SIG-M5 (cell line): ENCODE results near the gene POMGNT1.
"Not testable (repeated sequence)": the region's sequence is repeated elsewhere in the genome, so short reads cannot be mapped to it uniquely, and the experiment has no call there.

ENCODE experiments used
- DNase-seq: peaks from one replicate; lab custom pipeline; 2025; lab: John Stamatoyannopoulos, UW

POMGNT1 gene

DNA sequence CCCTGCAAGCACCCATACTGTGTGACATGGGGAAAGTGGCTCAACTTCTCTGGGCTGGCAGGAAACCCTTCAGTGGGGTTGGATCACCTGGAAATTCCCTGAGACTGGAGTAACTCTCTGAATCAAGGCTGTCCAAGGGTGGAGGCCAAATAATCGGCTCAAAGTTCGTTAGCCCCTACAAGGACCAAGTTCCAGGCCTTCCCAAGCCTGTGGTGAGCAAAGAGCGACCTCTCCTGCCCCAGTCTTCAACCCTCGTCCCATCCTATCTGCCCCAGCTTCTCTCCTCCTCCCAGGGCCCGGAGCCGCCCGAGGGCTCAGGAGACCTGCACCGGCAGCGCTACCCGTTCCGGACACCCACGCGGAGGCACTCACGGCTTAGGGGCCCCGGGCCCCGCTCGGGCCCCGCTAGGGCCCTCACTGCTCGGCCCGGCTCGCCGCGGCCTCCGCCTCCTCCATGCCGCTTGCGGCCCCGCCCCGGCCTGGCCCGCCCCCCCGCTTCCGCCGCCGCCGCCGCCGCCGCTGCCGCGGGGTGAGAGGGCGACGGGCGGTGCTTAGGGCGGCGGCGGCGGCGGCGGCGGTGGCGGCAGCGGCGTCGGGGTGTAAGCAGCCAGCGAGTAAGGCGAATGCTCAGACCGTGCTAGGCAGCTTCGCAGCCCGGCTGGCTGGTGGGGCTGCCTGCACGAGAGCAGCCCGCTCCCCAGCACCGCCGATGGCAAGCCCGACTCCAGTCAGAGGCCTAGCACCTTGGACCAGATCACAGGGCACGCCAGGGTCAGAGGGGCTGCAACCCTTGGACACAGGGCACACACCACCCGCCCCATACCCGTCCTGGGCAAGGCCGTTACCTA lies at the start of gene POMGNT1:
POMGNT1 (minus strand) TSS at position 471 of the 848 bp plus-strand sequence. CDS start 613 bp downstream, outside the sequence.
- DNase-seq: no peak

DNA sequence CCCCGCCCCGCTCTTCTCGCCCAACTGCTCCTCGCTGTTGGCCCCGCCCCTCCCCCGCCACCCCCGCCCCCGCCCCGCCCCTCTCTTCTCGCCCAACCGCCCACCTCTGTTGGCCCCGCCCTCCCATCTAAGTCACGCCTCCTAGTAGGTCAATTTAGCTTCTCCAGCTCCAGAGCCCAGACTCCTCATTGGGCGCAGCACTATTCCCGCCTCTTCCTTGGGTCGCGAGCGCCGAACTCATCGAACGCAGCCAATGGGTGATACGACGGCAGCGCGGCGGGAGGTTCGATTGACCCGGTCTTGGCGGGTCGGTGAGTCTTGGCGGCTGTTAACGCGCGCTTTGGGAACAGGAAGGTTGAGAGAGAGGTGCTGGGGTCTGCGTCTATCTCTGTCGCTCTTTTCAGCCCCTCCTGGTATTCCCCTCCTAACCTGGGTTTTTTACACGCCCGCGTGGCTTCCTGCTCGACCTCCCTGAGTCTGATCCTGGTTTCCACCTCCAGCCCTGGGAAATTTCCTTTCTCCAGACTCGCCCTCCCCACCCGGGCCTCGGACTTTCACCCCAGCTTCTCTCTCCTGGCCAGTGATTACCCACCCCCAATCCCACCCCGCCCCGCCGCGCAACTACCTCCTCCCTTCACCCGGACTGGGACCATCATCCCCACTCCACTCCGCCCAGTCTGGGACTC lies 49.3 kb upstream of the POMGNT1 start, which contains the start of gene RAD54L:
RAD54L (plus strand) TSS at position 328 of the 686 bp plus-strand sequence. CDS start 643 bp downstream, outside the sequence.
- DNase-seq: peak; percentile 94

DNA sequence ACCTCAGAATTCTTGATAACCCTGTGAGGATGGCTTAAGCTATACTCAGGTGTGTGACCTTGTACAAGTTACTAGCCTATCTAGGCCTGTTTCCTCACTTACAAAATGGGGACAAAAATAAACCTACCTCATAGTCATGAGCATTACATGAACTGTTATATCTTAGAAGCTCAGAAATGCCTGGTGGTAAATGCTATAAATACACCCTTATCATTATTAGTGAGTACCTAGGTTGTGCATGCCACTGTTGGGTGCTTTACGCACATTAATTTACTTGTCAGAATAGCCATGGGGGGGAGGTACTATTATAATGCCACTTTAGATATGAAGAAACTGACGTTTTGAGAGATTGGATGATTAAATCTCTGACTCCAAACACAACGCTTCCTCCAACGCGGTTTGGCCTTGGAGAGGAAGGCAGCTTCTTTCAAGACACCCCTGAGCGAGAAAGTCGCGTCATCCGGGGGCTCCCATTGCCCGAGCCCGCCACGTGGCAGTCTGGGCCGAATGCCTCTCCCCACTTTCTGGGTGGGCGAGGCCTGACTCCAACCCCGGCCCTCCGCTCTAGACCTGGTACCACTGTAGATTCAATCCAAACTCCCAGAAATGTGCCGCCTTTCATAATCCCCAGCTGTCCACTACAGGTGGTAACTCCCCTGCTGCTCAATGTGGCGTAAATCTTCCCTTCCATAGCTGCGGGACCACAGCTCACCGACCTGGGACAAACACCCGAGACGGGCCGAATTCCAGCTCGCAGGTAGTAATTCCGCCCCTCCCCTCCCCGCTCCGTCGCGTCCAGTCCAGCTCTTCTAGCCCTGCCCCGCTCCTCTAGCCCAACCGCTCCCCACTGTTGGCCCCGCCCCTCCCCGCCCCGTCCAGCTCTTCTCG lies 48.6 kb upstream of the POMGNT1 start:
- DNase-seq: no peak

DNA sequence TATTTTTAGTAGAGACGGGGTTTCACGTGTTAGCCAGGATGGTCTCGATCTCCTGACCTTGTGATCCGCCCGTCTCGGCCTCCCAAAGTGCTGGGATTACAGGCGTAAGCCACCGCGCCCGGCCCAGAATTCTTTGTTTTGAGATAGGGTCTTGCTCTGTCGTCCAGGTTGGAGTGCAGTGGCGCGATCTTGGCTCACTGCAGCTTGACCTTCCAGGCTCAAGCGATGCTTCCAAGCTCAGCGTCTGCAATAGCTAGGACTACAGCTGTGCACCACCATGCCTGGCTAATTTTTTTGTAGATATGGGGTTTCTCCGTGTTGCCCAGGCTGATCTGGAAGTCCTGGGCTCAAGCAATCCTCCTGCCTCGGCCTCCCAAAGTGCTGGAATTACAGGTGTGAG lies 47.9 kb upstream of the POMGNT1 start:
- DNase-seq: not testable (repeated sequence)

DNA sequence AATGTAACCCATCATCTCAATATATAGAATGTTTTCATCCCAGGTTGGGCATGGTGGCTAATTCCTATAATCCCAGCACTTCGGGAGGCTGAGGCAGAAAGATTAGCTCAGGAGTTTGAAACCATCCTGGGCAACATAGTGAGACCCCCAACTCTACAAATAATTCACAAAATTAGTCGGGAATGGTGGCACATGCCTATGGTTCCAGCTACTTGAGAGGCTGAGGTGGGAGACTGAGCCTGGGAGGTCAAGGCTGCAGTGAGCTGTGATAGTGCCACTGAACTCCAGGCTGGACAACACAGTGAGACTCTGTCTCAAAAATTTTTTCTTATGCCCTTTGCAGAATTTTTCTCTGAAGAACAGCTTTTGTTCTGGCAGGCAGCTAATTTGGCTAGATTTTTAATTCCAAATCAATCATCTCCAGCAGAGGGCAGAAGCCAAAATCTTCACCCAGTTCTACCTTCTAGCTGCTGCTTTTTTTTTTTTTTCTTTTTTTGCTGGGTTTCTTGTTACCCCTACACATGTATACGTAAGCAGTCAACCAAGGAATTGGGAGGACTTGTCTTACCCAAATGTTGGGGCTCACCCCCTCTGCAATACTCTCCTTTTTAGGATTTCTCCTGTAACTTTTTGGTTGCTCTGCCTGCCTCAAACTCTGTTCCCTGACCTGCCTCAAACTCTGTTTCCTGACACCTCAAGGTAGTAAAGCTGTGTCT lies 46.6 kb upstream of the POMGNT1 start:
- DNase-seq: no peak

DNA sequence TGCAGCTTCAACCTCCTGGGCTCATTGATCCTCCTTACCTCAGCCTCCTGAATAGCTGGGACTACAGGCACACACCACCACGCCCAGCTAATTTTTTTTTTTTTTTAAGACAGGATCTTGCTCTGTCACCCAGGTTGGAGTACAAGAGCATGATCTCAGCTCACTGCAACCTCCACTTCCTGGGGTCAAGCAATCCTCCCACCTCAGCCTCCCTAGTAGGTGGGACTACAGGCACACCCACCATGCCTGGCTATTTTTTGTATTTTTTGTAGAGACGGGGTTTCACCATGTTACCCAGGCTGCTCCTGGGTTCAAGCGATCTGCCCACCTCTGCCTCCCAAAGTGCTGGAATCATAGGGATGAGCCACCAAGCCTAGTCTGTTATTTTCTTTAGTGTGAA lies 45.6 kb upstream of the POMGNT1 start:
- not testable (repeated sequence) for DNase-seq

DNA sequence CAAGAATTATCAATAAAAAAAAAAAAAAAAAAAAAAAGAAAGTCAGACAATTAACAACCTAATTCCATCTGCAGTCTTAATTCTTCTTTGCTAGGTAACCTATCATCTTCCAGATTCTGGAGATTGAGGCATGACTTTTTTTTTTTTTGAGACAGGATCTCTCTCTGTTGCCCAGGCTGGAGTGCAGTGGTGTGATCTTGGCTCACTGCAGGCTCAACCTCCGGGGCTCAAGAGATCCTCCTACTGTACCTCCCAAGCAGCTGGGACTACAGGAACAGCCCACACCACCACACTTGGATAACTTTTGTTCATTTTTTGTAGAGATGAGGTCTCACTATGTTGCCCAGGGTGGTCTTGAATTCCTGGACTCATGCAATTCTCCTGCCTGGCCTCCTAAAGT lies 44.7 kb upstream of the POMGNT1 start:
- DNase-seq: no peak

DNA sequence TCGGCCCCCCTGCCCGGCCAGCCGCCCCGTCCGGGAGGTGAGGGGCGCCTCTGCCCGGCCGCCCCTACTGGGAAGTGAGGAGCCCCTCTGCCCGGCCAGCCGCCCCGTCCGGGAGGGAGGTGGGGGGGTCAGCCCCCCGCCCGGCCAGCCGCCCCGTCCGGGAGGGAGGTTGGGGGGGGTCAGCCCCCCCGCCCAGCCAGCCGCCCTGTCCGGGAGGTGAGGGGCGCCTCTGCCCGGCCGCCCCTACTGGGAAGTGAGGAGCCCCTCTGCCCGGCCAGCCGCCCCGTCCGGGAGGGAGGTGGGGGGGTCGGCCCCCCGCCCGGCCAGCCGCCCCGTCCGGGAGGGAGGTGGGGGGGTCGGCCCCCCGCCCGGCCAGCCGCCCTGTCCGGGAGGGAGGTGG lies 43.5 kb upstream of the POMGNT1 start:
- DNase-seq: not testable (repeated sequence)

DNA sequence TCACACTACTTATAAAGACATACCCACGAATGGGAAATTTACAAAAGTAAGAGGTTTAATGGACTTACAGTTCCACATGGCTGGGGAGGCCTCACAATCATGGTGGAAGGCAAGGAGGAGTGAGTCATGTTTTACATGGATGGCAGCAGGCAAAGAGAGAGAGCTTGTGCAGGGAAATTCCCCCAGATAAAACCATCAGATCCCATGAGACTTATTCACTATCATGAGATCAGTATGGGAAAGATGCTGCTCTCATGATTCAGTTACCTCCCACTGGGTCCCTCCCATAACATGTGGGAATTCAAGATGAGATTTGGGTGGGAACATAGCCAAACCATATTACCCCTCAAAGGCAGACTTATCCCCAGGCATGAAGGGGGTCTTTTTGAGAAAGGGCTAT lies 40.6 kb upstream of the POMGNT1 start:
- DNase-seq: not testable (repeated sequence)

DNA sequence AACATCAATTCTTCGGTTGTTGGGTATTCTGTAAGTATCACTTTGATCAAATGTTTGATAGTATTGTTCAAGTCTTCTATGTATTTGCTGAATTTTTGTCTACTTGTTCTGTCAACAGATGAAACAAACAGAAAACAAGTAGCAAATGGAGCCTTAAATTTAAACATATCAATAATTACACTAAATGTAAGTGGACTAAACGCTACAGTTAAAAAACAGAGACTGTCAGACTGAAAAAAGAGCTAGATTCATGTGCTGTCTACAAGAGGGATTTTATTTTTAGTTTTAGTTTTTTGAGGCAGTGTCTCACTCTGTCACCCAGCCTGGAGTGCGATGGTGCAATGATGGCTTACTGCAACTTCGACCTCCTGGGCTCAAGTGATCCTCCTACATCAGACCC lies 38.6 kb upstream of the POMGNT1 start:
- DNase-seq: no peak

DNA sequence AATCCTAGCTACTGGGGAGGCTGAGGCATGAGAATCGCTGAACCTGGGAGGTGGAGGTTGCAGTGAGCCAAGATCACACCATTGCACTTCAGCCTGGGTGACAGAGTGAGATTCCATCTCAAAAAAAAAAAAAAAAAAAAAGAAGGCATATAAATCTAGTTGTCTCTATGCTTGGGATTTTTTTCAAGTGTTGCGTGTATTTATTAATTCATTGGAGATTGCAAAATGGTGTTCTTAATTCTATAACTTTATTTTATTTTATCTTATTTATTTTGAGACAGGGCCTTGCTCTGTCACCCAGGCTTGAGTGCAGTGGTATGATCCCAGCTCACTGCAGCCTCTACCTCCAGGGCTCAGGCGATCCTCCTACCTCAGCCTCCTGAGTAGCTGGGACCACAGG lies 33.0 kb upstream of the POMGNT1 start:
- DNase-seq: not testable (repeated sequence)

DNA sequence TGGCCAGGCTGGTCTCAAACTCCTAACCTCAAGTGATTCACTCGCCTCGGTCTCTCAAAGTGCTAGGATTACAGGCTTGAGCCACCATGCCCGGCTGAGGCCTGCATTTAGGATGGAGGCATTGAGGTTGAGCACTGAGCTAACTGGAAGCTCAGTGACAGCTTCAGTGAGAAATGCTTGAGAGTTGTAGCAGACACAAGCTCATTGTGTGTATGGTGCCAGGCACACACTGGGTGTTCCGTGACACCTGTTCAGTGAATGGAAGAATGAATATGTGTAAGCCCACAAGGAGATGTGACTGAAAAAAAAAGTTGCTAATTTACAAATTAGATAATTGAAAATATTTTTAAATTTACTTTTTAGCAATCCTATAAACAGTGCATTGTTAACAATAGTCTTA lies 26.7 kb upstream of the POMGNT1 start:
- no peak for DNase-seq

DNA sequence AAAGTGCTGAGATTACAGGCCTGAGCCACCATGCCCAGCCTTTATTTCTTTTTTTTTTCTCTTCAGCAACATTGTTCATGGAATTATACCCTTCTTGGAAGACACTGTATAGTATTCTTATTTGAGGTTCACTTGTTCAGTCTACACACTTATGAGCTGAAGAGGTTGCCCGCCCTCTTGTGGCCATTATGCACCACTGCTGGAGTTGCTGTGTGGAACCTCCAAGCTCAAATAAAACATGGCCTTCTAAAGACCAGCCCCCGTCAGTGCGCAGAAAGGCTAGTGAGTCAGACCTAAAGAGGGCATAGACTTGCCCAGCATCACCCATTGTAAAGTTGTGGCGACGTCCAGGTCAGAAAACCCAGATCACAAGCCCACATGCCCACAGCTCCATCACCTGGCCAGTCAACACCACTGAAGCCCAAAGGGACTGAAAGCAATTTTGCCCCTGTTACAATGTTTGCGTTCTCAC lies 25.3 kb upstream of the POMGNT1 start:
- DNase-seq: no peak

DNA sequence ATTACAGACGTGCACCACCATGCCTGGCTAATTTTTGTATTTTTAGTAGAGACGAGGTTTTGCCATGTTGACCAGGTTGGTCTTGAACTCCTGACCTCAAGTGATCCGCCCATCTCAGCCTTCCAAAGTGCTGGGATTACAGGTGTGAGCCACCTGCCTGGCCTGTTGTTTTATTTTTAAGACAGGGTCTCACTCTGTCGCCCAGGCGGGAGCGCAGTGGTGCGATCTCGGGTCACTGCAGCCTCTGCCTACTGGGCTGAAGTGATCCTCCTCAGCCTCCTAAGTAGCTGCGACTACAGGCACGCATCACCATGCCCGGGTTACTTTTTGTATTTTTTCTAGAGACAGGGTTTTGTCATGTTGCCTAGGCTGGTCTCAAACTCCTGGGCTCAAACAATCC lies 24.8 kb upstream of the POMGNT1 start:
- not testable (repeated sequence) for DNase-seq

DNA sequence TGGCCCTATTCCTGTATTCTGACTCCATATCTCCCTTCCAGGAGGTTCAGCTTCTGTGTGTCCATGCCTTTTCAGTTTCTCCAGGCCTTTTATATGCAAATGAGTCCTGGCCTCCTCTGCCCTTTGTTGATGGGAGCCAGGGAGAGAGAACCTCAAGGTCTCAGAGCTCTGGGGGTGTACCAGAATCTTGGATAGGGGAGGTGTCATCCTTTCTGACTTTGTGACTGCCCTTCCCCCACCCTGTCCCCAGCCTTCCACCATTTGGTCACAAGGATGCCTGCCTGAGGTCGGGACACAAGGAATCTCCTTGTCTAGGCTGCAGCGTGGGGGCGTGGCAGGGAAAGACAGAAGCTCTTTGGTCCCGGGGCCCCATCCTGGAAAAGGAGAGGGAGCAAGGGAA lies 23.5 kb upstream of the POMGNT1 start:
- DNase-seq: no peak

DNA sequence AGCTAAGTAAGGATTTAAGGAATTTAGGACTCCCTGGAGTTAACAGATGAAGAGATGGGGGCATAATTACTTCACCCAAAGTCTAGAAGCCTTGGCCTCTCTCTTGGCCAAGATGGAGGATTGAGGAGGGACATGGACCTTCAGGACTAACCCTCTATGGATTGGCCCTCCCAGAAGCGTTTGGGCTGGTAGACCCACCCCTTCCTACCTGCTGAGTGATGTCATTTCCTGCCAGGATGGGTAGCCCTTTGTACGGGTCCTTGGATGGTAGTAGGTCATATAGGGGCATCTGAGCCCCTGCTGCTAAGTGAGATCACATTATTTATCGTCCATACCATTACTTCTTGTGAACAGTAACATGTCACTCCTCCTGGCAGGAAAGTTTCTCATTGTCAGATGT lies 22.6 kb upstream of the POMGNT1 start:
- no peak for DNase-seq

DNA sequence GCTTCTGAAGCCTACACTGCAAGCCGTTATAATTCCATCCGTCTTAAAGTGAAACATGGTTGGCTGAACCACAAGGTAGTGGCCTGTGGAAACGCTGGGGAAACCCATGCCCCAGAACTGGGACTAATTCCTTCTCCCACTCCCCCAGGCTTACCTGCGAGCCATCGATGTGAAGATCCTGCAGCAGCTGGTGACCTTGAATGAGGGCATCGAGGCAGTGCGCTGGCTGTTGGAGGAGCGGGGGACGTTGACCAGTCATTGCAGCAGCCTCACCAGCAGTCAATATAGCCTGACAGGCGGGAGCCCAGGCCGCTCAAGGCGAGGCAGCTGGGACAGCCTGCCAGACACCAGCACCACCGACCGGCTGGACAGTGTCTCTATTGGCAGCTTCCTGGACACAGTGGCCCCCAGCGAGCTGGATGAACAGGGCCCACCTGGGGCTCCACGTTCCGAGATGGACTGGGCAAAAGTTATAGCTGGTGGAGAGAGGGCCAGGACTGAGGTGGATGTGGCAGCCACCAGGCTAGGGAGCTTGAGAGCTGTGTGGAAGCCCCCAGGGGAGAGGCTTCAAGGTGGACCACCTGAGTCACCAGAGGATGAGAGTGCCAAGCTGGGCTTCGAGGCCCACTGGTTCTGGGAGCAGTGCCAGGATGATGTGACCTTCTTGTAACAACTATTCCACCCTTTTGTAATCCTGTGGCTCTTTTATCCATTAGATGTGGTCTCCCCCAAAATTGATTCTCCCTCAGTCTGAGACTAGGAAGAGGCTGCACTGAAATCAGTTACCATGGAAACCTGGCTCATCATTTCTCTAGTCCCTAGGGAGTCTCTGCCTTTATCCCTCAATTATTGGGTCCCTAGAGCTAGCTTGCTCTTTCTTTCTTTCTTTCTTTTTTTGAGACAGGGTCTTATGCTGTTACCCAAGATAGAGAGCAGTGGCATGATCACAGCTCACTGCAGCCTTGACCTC lies 21.6 kb upstream of the POMGNT1 start:
- no peak for DNase-seq

DNA sequence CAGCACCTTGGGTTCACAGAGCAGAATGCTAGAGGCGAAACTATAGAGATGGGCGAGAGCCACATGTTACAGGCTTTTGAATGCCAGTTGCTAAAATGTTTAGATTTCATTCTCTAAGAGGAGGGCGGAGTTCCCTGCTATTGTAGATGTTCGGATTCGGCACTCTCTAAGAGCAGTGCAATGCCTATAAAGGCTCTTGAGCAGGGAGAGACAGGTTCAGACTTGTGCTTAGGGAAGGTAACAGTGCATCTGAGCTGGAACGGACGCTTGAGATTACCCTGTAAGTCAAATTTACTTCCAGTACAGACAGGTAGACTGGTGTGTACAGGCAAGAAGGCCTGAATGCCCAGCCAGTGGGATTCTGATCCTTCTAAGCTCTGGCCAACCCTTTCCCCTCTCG lies 20.2 kb upstream of the POMGNT1 start:
- DNase-seq: no peak

DNA sequence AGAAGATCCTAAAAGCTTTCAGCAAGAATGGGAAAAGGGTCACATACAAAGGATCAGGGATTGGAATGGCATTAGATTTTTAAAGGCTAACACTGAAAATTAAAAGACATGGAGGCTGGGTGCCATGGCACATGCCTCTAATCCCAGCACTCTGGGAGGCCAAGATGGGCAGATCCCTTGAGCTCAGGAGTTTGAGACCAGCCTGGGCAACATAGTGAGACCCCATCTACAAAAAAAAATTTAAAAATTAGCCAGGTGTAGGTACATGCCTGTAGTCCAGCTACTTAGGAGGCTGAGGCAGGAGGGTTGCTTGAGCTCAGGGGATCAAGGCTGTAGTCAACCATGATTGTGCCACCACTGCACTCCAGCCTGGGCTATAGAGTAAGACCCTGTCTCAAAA lies 17.3 kb upstream of the POMGNT1 start:
- DNase-seq: no peak

DNA sequence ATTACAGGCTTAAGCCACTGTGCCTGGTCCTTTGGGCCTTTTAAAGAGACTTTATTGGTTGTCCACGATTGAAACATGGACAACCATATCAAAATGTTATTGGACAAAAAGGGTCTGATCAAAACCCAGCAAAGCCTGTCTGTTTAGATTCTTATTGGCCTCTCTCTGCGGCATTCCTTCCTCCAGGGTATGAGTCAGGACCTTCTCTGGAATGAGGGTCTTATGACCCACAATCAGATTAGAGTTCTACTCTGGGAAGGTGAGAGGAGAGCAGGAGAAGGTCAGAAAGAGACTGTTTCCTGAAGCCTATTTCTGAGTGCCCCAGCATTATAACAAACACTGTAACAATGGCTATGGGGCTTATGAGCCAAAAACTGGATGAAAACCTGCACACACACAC lies 12.8 kb upstream of the POMGNT1 start:
- no peak for DNase-seq
